Left ventricle myocardium inferior (tissue), 1 donor: ENCODE data around the gene TYMP. TPM values are rescaled to one million over a fixed set of nuclear protein-coding genes. Genes with fewer than 3 reads are reported as not detected.

Experiments
- DNase-seq: peaks from one replicate; pipeline ENCODE4 v3.0.0-alpha.2; 2020
- H3K27ac ChIP-seq: fragments of 200-600 bp; replicated peaks from 2 replicates; pipeline ENCODE4 v1.8.0; 2021
- H3K27me3 ChIP-seq: fragments of 200-600 bp; 2 replicates; pipeline ENCODE4 v1.8.0; 2021; ENCODE audit warnings: low read depth
- H3K36me3 ChIP-seq: fragments of 200-600 bp; 2 replicates; pipeline ENCODE4 v1.8.0; 2021
- H3K4me1 ChIP-seq: fragments of 200-600 bp; 2 replicates; pipeline ENCODE4 v1.8.0; 2021
- H3K4me3 ChIP-seq: fragments of 200-600 bp; 2 replicates; pipeline ENCODE4 v1.8.0; 2021; ENCODE audit warnings: mild to moderate bottlenecking, moderate library complexity
- H3K9me3 ChIP-seq: fragments of 200-600 bp; replicated peaks from 2 replicates; pipeline ENCODE4 v1.8.0; 2021
- CTCF ChIP-seq: fragments of 200-600 bp; IDR thresholded peaks from 2 replicates; pipeline ENCODE4 v1.8.0; 2021; ENCODE audit warnings: antibody characterized with exemption, mild to moderate bottlenecking, borderline replicate concordance
- intact Hi-C: fragments of 100-400 bp; cut with micrococcal nuclease; formaldehyde crosslinking; loops from one replicate; pipeline ENCODE4 v1.11.0; 2022
- total RNA-seq: library from RNA; stranded (reverse); fragmentation: NEBNext Ultra II Directional; extraction: Animal tissue kit (Norgen Biotek cat#: 25700); gene quantifications from one replicate; pipeline ENCODE4 v1.2.1, GENCODE V29; 2021
- donor health status: DM: no; HTN: yes; CAD: no; lungs with severe emphysema.

Gene TYMP
- total RNA-seq, 1 donor from 2014 or later: 11.6 TPM

GRCh38 chr22:50505776-50506610 is 23.8 kb downstream of the TYMP start:
- peaks cover 34% of the 10 kb centered on the region for H3K36me3 ChIP-seq
- peaks cover 34% of the 10 kb centered on the region for H3K4me1 ChIP-seq
- H3K4me3 ChIP-seq: peak overlapping the region; percentile 99
- no peaks in the 10 kb centered on the region for H3K9me3 ChIP-seq
- DNase-seq: no peak
- no peaks in the 10 kb centered on the region for H3K27me3 ChIP-seq
- intact Hi-C loops: no loop called here
- TF ChIP-seq CTCF: no peak
- H3K27ac ChIP-seq: no peak overlapping the region

- no peaks in the 10 kb centered on the region for H3K27me3 ChIP-seq
- no peak for DNase-seq
Observed at GRCh38 chr22:50505276-50505775, 24.5 kb downstream of the TYMP start.

GRCh38 chr22:50504369-50505211 is 25.2 kb downstream of the TYMP start:
- H3K4me3 ChIP-seq: no peak overlapping the region
- H3K36me3 ChIP-seq: peaks cover 34% of the 10 kb centered on the region
- no peaks in the 10 kb centered on the region for H3K27me3 ChIP-seq
- H3K4me1 ChIP-seq: peaks cover 32% of the 10 kb centered on the region
- DNase-seq: no peak
- H3K9me3 ChIP-seq: no peaks in the 10 kb centered on the region
- intact Hi-C loops: no loop called here
- no peak overlapping the region for H3K27ac ChIP-seq
- no peak for TF ChIP-seq CTCF

More at GRCh38 chr22:50505276-50505775, 24.5 kb downstream of the TYMP start:
- intact Hi-C loops: no loop called here
- Histone ChIP-seq H3K36me3 (peaks cover 34% of the 10 kb centered on the region), H3K4me1 (peaks cover 34% of the 10 kb centered on the region), H3K27ac (no peak overlapping the region), H3K9me3 (no peaks in the 10 kb centered on the region), H3K4me3 (no peak overlapping the region)
- no peak for TF ChIP-seq CTCF

GRCh38 chr22:50503475-50504145 is 26.2 kb downstream of the TYMP start:
- no peaks in the 10 kb centered on the region for H3K27me3 ChIP-seq
- DNase-seq: no peak
- H3K9me3 ChIP-seq: no peaks in the 10 kb centered on the region
- H3K27ac ChIP-seq: no peak overlapping the region
- H3K4me3 ChIP-seq: no peak overlapping the region
- intact Hi-C loops: no loop called here
- TF ChIP-seq CTCF: no peak
- H3K36me3 ChIP-seq: peaks cover 34% of the 10 kb centered on the region
- peaks cover 25% of the 10 kb centered on the region for H3K4me1 ChIP-seq
